Transverse colon (tissue), 4 donors: ENCODE results near the gene MBD1. TPM values are rescaled to one million over a fixed set of nuclear protein-coding genes. Genes with fewer than 3 reads are reported as not detected.
"Not testable (repeated sequence)": the region's sequence is repeated elsewhere in the genome, so short reads cannot be mapped to it uniquely, and the experiment has no call there.

ENCODE experiments used
- DNase-seq: peaks from one replicate; pipeline ENCODE4 v3.0.0-alpha.2; 2019
- H3K27ac ChIP-seq, 4 donors: fragments of 200-600 bp; sonication (generic); 2 replicates each; pipeline ENCODE4 v1.5.1; 2016 to 2018; ENCODE audit warnings: inconsistent platforms in 4 of 4
- H3K27me3 ChIP-seq: fragments of 200-600 bp; sonication (generic); 2 replicates; pipeline ENCODE4 v1.5.1; 2017; ENCODE audit warnings: inconsistent platforms
- H3K36me3 ChIP-seq, 4 donors: fragments of 200-600 bp; sonication (generic); 2 replicates each; pipeline ENCODE4 v1.5.1; 2017 to 2019; ENCODE audit warnings: inconsistent platforms in 4 of 4
- H3K4me1 ChIP-seq, 4 donors: fragments of 200-600 bp; sonication (generic); 2 replicates each; pipeline ENCODE4 v1.5.1; 2017 to 2020; ENCODE audit warnings: inconsistent platforms in 4 of 4
- H3K4me3 ChIP-seq, 4 donors: fragments of 200-600 bp; sonication (generic); 1 replicate in 1 of 4; 2 replicates in 3 of 4; pipeline versions ENCODE4 v1.5.1 to v1.6.1; 2017 to 2019; ENCODE audit warnings: inconsistent platforms in 4 of 4
- H3K9me3 ChIP-seq, 2 donors: fragments of 200-600 bp; sonication (generic); 2 replicates each; pipeline ENCODE4 v1.5.1; 2017 to 2019; ENCODE audit warnings: inconsistent platforms in 2 of 2
- EP300 ChIP-seq: sonication (generic); formaldehyde crosslinking; IDR thresholded peaks from one replicate; pipeline ENCODE4 v1.6.1; 2017; ENCODE audit warnings: antibody characterized with exemption, low read depth
- POLR2A ChIP-seq: fragments of 450-650 bp; IDR thresholded peaks from one replicate; pipeline ENCODE4 v1.6.1; 2016; ENCODE audit warnings: antibody characterized with exemption, mild to moderate bottlenecking, moderate library complexity
- POLR2AphosphoS5 ChIP-seq, 3 donors: sonication (generic); formaldehyde crosslinking; IDR thresholded peaks; one replicate each; pipeline ENCODE4 v1.6.1; 2016; ENCODE audit warnings: antibody characterized with exemption in 3 of 3
- WGBS, 2 donors: methylation state at CpG; one replicate each; pipeline ENCODE4 v1.1.5; 2018; ENCODE audit warnings: low coverage in 1 of 2; 5-methylcytosine and 5-hydroxymethylcytosine counted together
- in situ Hi-C, 4 donors: fragments of 200-750 bp; cut with MboI; loops; one replicate each; pipeline versions ENCODE4 v1.15.0 to v1.15.1; 2017; ENCODE audit warnings: low sequenced_read_pairs in 3 of 4, low pct_ligation_motif_present in 1 of 4, low pct_unique_long_range_greater_than_20kb in 1 of 4
- intact Hi-C: fragments of 100-400 bp; cut with DNase I; formaldehyde crosslinking; loops from one replicate; pipeline ENCODE4 v1.15.1; 2023; ENCODE audit warnings: low total_unique reads
- total RNA-seq, 4 donors: library from RNA; depleted of rRNA; stranded (reverse); fragments of >200 nt; gene quantifications; one replicate each; pipeline ENCODE4 v1.1.0, GENCODE V29; 2016
- TF ChIP-seq, protein P1 (sequence below), 5 experiments: fragments of 200-600 bp in 3 of 5; fragments of 450-650 bp in 2 of 5; sonication (generic) in 3 of 5; IDR thresholded peaks; 1 replicate in 2 of 5; 2 replicates in 3 of 5; pipeline ENCODE4 v1.5.1; 2016 to 2017; ENCODE audit warnings: antibody characterized with exemption in 5 of 5, inconsistent platforms in 3 of 5, mild to moderate bottlenecking in 2 of 5, moderate library complexity in 1 of 5

The MBD1 gene
- total RNA-seq, 4 donors from 2014 or later: 65.1 to 97.8 (median 83.0) TPM

GRCh38 chr18:50311650-50312049 is 30.3 kb upstream of the MBD1 start:
- Histone ChIP-seq H3K4me1 (peaks cover 0 to 14% (median 5%) of the 10 kb centered on the region in 4 donors), H3K9me3 (no peaks in the 10 kb centered on the region), H3K27ac (no peak overlapping the region), H3K36me3 (no peaks in the 10 kb centered on the region), H3K27me3 (peaks cover 19% of the 10 kb centered on the region), H3K4me3 (no peak overlapping the region)
- no peak for DNase-seq
- intact Hi-C loops: no loop called here
- no peak for TF ChIP-seq POLR2AphosphoS5 (IDR thresholded peaks at IDR 0.05)
- TF ChIP-seq EP300: no peak
- TF ChIP-seq, protein P1, sequence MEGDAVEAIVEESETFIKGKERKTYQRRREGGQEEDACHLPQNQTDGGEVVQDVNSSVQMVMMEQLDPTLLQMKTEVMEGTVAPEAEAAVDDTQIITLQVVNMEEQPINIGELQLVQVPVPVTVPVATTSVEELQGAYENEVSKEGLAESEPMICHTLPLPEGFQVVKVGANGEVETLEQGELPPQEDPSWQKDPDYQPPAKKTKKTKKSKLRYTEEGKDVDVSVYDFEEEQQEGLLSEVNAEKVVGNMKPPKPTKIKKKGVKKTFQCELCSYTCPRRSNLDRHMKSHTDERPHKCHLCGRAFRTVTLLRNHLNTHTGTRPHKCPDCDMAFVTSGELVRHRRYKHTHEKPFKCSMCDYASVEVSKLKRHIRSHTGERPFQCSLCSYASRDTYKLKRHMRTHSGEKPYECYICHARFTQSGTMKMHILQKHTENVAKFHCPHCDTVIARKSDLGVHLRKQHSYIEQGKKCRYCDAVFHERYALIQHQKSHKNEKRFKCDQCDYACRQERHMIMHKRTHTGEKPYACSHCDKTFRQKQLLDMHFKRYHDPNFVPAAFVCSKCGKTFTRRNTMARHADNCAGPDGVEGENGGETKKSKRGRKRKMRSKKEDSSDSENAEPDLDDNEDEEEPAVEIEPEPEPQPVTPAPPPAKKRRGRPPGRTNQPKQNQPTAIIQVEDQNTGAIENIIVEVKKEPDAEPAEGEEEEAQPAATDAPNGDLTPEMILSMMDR (IDR thresholded peaks at IDR 0.05): no peak
- TF ChIP-seq POLR2A: no peak
- in situ Hi-C loops: loop anchor here in 1 of 4 donors (25.0 kb wide), 1 partner anchor 901 kb away; no protein-coding TSS in a partner anchor
- 29 to 93% methylated on average over 1 to 3 of the region's 3 CpGs for WGBS, 2 donors

- intact Hi-C loops (no loop called here), in situ Hi-C loops (loop anchor here in 1 of 4 donors (25.0 kb wide), 1 partner anchor 902 kb away; no protein-coding TSS in a partner anchor)
- no peak overlapping the region for H3K4me3 ChIP-seq
- H3K36me3 ChIP-seq: no peaks in the 10 kb centered on the region
- DNase-seq: no peak
- H3K9me3 ChIP-seq: peaks cover 0 to 3% of the 10 kb centered on the region in 2 donors
- H3K4me1 ChIP-seq: peaks cover 0 to 14% (median 5%) of the 10 kb centered on the region in 4 donors
- peaks cover 20% of the 10 kb centered on the region for H3K27me3 ChIP-seq
- TF ChIP-seq, protein P1 (IDR thresholded peaks at IDR 0.05): no peak
- TF ChIP-seq POLR2A (no peak), POLR2AphosphoS5 (IDR thresholded peaks at IDR 0.05) (no peak), EP300 (no peak)
- 88 to 93% methylated on average over 10 of the region's 10 CpGs for WGBS, 2 donors
- no peak overlapping the region for H3K27ac ChIP-seq
These were observed 28.8 kb upstream of the MBD1 start for GRCh38 chr18:50310080-50310479.

DNA sequence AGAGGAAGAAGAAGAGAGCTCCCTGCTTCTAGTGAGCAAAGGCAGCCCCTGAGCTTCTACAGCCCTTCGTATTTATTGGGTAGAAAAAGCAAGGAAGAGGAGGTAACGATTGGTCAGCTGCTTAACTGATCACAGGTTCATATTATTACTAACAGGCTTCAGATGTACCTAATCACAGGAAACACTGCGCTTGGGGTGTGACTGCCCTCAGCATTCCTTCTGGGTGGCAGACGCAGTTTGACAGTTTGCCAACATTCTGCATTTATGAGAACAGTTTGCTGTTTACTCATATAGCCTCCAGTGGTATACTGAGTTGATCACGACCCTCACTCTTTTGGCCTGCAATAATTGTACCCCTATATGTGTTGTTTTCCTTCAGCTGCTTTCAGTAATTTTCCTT is 27.5 kb upstream of the MBD1 start:
- H3K9me3 ChIP-seq, H3K27ac ChIP-seq, DNase-seq, H3K36me3 ChIP-seq, H3K4me3 ChIP-seq, intact Hi-C loops: not testable (repeated sequence)
- 62% methylated on average over 5 of the region's 5 CpGs; no CpG with 5 or more reads in 1 of the 2 donors for WGBS, 2 donors
- in situ Hi-C loops: loop anchor here in 1 of 4 donors (25.0 kb wide), 1 partner anchor 903 kb away; no protein-coding TSS in a partner anchor
- Histone ChIP-seq H3K4me1 (peaks cover 0 to 14% (median 5%) of the 10 kb centered on the region in 4 donors), H3K27me3 (peaks cover 27% of the 10 kb centered on the region)

DNA sequence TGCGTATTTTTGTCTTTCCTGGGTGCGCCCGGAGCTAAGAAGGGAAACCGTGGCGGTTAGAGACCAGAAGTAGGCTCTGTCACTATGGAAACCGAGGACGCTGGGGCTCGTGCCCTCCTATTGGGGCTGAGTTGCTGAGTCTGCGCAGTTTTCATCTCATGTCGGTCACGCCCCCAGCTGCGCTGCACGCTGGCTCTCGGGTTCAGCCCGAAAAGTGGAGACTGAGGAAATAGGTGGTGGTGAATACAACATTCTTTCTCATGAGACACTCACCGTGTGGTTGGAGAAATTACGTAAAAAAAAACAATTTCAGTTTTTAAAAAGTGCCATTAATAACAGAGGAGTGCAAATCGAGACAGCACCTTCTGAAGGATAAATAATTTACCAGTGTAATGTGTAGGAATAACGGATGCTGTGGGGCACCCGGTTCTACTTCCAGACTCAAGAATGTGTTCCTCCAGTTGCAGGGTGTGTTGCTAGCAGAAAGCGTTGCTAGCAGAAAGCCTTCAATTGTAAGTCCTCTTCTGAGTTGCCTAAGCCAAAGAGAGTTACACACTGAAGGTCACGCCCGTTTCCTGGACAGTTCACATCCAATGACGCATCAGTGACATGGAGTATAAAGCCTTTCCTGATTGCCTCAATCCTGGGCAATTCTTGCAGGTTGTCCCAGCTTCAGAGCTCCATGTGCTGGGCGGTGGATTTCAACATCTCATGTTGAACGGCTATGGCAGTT is 26.6 kb upstream of the MBD1 start:
- intact Hi-C loops (no loop called here), in situ Hi-C loops (loop anchor here in 1 of 4 donors (25.0 kb wide), 1 partner anchor 904 kb away; no protein-coding TSS in a partner anchor)
- peak overlapping the region; percentile 35 to 71 (median 42) for H3K27ac ChIP-seq
- H3K27me3 ChIP-seq: peaks cover 32% of the 10 kb centered on the region
- WGBS, 2 donors: 3 to 11% methylated on average over 20 to 26 of the region's 26 CpGs
- TF ChIP-seq POLR2A: no peak
- TF ChIP-seq POLR2AphosphoS5 (IDR thresholded peaks at IDR 0.05): peak in 2 of 3 donors; percentile 28 to 68
- peaks cover 0 to 14% (median 5%) of the 10 kb centered on the region in 4 donors for H3K4me1 ChIP-seq
- peak overlapping the region; percentile 10 to 54 (median 36) for H3K4me3 ChIP-seq
- no peaks in the 10 kb centered on the region for H3K36me3 ChIP-seq
- DNase-seq: peak; percentile 95
- H3K9me3 ChIP-seq: peaks cover 5% of the 10 kb centered on the region in 2 donors

- H3K36me3 ChIP-seq: no peaks in the 10 kb centered on the region
- H3K9me3 ChIP-seq: peaks cover 5% of the 10 kb centered on the region in 2 donors
- WGBS, 2 donors: 0% methylated on average over 8 of the region's 8 CpGs; no CpG with 5 or more reads in 1 of the 2 donors
- in situ Hi-C loops: loop anchor here in 1 of 4 donors (25.0 kb wide), 1 partner anchor 905 kb away; no protein-coding TSS in a partner anchor
- H3K27ac ChIP-seq: peak overlapping the region in 2 of 4 donors; percentile 13 to 71
- no peak for TF ChIP-seq EP300
- peak overlapping the region; percentile 10 to 54 (median 36) for H3K4me3 ChIP-seq
- peaks cover 0 to 14% (median 5%) of the 10 kb centered on the region in 4 donors for H3K4me1 ChIP-seq
- intact Hi-C loops: no loop called here
- peaks cover 37% of the 10 kb centered on the region for H3K27me3 ChIP-seq
- DNase-seq: no peak
These were observed 26.0 kb upstream of the MBD1 start for GRCh38 chr18:50307400-50307737.
